Ammon's horn (tissue), 1 donor: ENCODE results near the gene FBXW12.
"Not testable (repeated sequence)": the region's sequence is repeated elsewhere in the genome, so short reads cannot be mapped to it uniquely, and the experiment has no call there.

Experiments
- DNase-seq: peaks from one replicate; pipeline ENCODE4 v3.0.0-alpha.2; 2016; ENCODE audit warnings: low spot score

FBXW12 gene, protein sequence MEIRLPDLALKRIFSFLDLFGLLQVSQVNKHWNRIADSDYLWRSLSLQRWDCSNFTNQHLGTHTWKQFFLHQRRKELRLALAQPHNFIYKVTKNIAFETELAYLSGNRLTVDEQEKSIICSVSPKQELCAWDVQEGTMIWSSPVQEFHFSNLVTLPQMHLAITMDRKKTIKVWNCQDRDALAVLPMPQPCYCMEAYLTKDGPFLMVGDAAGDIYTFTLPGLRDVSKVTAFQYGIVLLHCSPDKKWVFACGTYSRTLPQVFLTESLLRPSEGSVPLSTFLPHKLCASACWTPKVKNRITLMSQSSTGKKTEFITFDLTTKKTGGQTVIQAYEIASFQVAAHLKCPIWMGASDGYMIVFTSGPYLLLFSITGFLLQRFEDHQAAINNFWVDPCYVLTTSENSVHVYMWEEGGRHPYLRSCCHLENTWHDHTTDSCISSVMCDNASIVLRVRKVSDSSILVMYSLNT

GRCh38 chr3:48371651-48372376 lies at the start of gene FBXW12:
Gene FBXW12 (plus strand): TSS chr3:48372219. CDS start chr3:48372768, 549 bp downstream.
- DNase-seq, result no peak

- DNase-seq, result not testable (repeated sequence)
Measured at GRCh38 chr3:48331706-48332435, 40.1 kb upstream of the FBXW12 start.

DNA sequence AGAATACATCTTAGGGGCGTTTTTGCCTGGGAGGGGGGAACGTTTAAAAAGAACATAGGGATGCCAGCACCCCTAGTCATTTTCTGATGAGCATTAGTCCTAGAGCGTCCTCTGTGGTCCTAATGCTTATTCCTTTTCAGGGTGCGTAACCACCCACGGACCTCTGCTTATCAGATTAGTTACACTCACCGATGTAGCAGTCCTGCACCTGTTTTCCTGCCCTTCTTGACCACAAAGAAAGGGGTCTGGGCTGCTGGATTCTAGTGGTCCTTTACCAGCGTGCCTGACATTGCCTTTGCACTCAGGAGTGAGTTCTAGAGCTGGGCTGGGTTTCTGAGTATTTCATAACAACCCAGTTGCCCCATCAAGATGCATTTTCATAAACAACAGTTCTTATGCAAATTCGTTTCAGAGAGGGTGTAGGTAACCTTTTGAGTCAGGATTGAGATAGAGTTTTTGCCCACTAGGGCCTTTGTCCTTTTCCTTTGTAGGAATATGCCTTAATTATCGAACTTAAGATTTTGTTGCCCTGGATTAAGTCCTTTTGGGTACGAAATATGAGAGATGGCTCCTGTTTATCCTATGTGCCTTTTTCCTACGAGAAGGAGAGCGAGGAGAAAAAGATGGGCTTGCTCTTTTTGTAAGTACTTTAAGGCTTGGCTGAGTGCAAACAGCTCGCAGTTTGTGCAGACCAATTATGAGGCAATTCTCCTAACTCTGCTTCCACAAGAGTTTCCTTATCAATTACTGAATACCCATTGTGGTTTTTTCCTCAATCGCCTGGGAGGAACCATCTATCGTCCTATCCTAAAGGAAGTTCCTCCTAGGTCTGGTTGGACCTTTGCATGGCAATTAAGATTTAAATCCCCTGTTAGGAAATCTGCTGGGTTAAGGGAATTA lies 38.4 kb upstream of the FBXW12 start, which contains the start of gene SPINK8:
SPINK8 (minus strand) TSS at position 316 of the 900 bp plus-strand sequence. CDS start 5,320 bp downstream, outside the sequence.
- not testable (repeated sequence) for DNase-seq

GRCh38 chr3:48334605-48335004 lies 37.4 kb upstream of the FBXW12 start:
- DNase-seq, result no peak

DNA sequence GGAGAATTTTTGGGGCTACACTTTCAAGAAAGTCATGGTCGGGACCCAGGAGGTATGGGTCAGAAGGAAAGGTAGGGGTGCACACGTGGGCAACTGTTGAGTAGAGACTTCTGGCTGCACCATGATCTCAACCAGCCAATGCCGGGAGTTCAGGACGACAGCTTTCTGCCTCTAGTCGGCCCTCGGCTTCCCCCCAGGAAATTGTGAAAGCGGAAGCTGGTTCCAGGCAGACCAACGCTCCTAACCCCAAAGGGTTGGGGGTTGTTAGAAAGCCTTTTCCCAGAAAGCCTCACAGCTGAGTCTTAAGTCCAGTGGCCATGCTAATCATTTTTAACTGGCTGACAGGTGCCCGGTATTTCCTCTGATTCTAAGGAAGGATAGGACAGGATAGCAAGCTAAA lies 36.7 kb upstream of the FBXW12 start:
- DNase-seq, result peak; percentile 11

GRCh38 chr3:48337536-48337935 lies 34.5 kb upstream of the FBXW12 start:
- DNase-seq, result not testable (repeated sequence)

- DNase-seq, result no peak
Measured at GRCh38 chr3:48338635-48339034, 33.4 kb upstream of the FBXW12 start.

- DNase-seq, result no peak
Measured at GRCh38 chr3:48343432-48343831, 28.6 kb upstream of the FBXW12 start.

GRCh38 chr3:48344867-48345507 lies 27.0 kb upstream of the FBXW12 start:
- no peak for DNase-seq

GRCh38 chr3:48345946-48346572 lies 26.0 kb upstream of the FBXW12 start:
- DNase-seq, result no peak

- no peak for DNase-seq
Measured at GRCh38 chr3:48347500-48347899, 24.5 kb upstream of the FBXW12 start.

DNA sequence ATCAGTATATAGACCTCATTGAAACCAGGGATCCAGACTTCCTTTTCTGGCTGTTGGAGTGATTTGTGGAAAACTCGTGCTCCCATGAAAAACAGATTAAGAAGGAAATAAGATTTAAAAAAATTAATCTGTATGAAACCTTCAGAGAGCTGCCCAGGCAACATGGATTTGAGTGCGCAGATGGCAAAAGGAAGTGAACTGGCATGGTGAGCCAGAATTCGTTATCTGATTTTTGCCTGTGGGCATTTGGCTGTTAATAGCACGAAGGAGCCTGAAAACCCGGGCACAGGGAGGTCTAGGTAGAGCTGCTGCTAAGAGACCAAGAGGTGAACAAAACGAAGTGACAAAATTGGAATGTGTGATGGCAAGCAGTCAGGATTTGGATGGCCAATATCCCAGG lies 19.5 kb upstream of the FBXW12 start:
- no peak for DNase-seq

- DNase-seq, result no peak
Measured at GRCh38 chr3:48353987-48354386, 18.0 kb upstream of the FBXW12 start.

DNA sequence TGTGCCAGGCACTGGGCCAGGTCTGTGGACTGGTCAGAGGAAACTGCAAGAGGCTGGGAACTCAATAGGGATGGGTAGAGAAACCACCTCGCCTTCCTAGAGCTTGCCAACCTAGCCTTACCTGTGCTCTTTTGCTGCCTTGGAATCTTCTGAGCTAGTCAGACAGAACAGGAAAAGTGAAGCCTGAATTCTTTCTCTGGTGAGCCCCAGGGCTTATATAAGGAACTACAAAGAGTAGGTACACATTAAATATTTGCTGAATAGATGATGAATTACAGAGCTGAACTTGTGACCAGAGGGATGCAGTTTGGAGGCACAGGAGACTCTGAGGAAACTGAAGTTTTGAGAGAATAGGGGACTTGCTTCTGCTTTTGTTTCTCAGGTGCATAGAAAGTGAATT lies 15.6 kb upstream of the FBXW12 start:
- DNase-seq, result no peak

DNA sequence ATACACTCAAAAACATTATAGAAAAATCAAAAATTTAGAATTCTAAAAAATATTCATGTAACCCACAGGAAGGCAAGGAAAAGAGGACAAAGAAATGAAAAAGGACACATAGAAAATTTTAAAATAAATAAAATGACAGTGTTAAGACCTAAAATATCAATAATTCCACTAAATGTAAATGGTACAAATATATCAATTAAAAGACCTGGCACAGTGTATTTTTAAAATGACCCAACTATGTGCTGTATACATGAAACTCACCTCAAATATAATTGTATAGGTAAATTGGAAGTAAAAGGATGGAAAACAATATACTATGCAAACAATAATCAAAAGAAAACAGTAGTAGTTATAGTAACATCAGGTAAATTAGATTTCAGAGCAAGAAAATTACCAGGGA lies 10.1 kb upstream of the FBXW12 start:
- DNase-seq, result no peak

- no peak for DNase-seq
Measured at GRCh38 chr3:48364840-48365239, 7.2 kb upstream of the FBXW12 start.

DNA sequence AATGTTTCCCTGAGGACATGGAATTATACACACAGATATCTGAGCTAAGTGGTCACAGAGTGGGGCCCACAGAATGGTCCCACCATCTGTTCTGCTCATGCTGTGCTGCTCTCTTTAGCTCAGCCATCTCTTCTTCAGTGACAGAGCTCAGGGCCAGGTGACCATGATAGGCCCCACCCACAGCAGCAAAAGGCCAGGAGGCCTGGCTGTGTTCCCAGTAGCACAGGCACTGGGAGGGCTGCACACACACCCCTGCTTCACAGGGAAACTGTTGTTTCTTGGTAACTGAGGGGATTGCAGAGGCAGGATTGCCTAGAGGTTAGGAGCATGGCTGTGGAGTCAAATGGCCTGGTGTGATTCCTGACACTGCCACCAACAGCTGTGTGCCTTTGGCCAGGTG lies 4.8 kb upstream of the FBXW12 start:
- DNase-seq, result peak; percentile 7

DNA sequence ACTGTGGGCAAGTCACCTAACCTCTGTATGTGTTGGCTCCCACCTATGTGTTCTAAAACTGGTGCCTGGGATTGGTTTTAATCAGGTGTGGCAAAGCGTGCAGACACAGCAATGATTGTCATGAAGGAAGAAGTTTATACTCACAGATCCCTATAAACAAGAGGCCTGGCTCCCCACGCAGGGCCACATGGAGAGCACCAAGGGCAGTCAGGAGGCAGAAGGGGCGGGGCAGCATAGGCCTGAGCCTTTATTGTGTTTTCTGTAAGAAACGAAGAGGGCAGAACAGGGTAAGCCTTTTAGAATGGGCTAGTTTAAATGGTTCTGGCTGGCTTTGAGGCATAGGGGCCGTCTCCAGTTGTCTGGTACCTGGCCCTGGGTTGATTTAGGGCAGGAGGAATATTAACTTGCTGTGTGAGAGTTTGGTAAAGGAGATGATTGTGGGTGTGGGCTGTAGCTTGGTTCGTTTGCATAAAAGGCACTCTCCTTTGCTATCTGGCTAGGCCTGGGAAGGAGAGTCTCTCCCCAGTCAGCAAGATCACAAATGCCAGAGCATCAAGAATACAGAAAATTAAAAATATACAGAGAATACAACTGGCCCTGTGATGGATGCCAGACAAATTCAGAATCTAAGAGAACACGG lies 2.2 kb upstream of the FBXW12 start:
- DNase-seq, result no peak

DNA sequence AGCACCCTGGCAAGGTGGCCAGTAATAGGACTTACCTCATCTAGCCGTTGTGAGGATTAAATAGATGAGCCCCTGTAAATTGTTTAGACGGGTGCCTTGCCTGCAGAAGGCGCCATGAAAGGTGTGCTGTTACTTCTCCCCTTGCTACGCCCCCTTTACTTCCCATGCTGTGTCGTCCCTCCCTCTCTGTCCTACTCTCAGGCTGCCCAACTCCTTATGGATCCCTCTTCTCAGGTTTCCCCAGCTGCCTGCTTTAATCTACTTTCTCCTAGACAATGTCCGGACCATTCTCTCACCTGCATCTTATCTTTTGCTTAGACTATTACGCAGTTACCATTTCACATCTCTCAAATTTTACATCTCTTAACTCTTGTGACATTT lies 1.7 kb upstream of the FBXW12 start:
- no peak for DNase-seq

- no peak for DNase-seq
Measured at GRCh38 chr3:48372377-48372770, 355 bp downstream of the FBXW12 start.
